DMS53 (cell line): Measurements from ENCODE around the gene CRCP.
"Not testable (repeated sequence)": the region's sequence is repeated elsewhere in the genome, so short reads cannot be mapped to it uniquely, and the experiment has no call there.

Source experiments
- DNase-seq: peaks from one replicate; lab custom pipeline; 2025; lab: John Stamatoyannopoulos, UW

CRCP gene

GRCh38 chr7:66156035-66156434 is 41.4 kb downstream of the CRCP start:
- DNase-seq: not testable (repeated sequence)

GRCh38 chr7:66157060-66157459 is 42.4 kb downstream of the CRCP start:
- DNase-seq: no peak

GRCh38 chr7:66162622-66163021 is 48.0 kb downstream of the CRCP start:
- no peak for DNase-seq

- no peak for DNase-seq
Measured at GRCh38 chr7:66163186-66163610, 48.6 kb downstream of the CRCP start.

- DNase-seq: no peak
Measured at GRCh38 chr7:66164356-66164755, 49.7 kb downstream of the CRCP start.

- peak; percentile 91 for DNase-seq
Measured at GRCh38 chr7:66167773-66168387, 53.2 kb downstream of the CRCP start.

GRCh38 chr7:66169616-66170015 is 55.0 kb downstream of the CRCP start:
- DNase-seq: no peak

GRCh38 chr7:66170309-66171231 is 55.9 kb downstream of the CRCP start:
- peak; percentile 14 for DNase-seq

- not testable (repeated sequence) for DNase-seq
Measured at GRCh38 chr7:66172536-66173401, 58.1 kb downstream of the CRCP start.

GRCh38 chr7:66173856-66174255 is 59.2 kb downstream of the CRCP start:
- DNase-seq: no peak

GRCh38 chr7:66175006-66175405 is 60.4 kb downstream of the CRCP start:
- not testable (repeated sequence) for DNase-seq

GRCh38 chr7:66176914-66177313 is 62.3 kb downstream of the CRCP start:
- DNase-seq: no peak

GRCh38 chr7:66178258-66178657 is 63.6 kb downstream of the CRCP start:
- peak; percentile 20 for DNase-seq

GRCh38 chr7:66181329-66181728 is 66.7 kb downstream of the CRCP start:
- DNase-seq: no peak

- DNase-seq: no peak
Measured at GRCh38 chr7:66181845-66182244, 67.2 kb downstream of the CRCP start.

GRCh38 chr7:66182920-66183319 is 68.3 kb downstream of the CRCP start:
- no peak for DNase-seq

- DNase-seq: no peak
Measured at GRCh38 chr7:66183700-66184099, 69.1 kb downstream of the CRCP start.

GRCh38 chr7:66185680-66186187 is 71.1 kb downstream of the CRCP start:
- no peak for DNase-seq

GRCh38 chr7:66186991-66187390 is 72.3 kb downstream of the CRCP start:
- no peak for DNase-seq

GRCh38 chr7:66187905-66188304 is 73.3 kb downstream of the CRCP start:
- no peak for DNase-seq

- no peak for DNase-seq
Measured at GRCh38 chr7:66188645-66189044, 74.0 kb downstream of the CRCP start.
